Vagina (tissue), 2 donors: ENCODE data around the gene BCAS1. TPM values are rescaled to one million over a fixed set of nuclear protein-coding genes. Genes with fewer than 3 reads are reported as not detected.

Experiments used
- DNase-seq, 2 donors: peaks; one replicate each; pipeline ENCODE4 v3.0.0-alpha.2; 2017; ENCODE audit errors: extremely low spot score in 2 of 2
- H3K27ac ChIP-seq: fragments of 200-600 bp; sonication (generic); one replicate; pipeline ENCODE4 v1.5.1; 2019
- H3K27me3 ChIP-seq: fragments of 200-600 bp; sonication (generic); one replicate; pipeline ENCODE4 v1.5.1; 2019
- H3K36me3 ChIP-seq, 2 donors: fragments of 200-600 bp; sonication (generic); one replicate each; pipeline ENCODE4 v1.5.1; 2017 to 2019
- H3K4me1 ChIP-seq: fragments of 200-600 bp; sonication (generic); one replicate; pipeline ENCODE4 v1.5.1; 2019
- H3K4me3 ChIP-seq, 2 donors: fragments of 200-600 bp; sonication (generic); 1 replicate in 1 of 2; 2 replicates in 1 of 2; pipeline ENCODE4 v1.5.1; 2016 to 2019
- H3K9me3 ChIP-seq: fragments of 200-600 bp; sonication (generic); one replicate; pipeline ENCODE4 v1.5.1; 2019
- CTCF ChIP-seq, 3 experiments: fragments of 450-650 bp in 2 of 3; fragments of 200-600 bp in 1 of 3; sonication (generic) in 1 of 3; IDR thresholded peaks; one replicate each; pipeline ENCODE4 v1.5.1; 2017 to 2019; ENCODE audit warnings: antibody characterized with exemption in 3 of 3, mild to moderate bottlenecking in 2 of 3, moderate library complexity in 2 of 3
- POLR2A ChIP-seq, 2 donors: fragments of 450-650 bp; IDR thresholded peaks; one replicate each; pipeline ENCODE4 v1.6.1; 2017; ENCODE audit warnings: antibody characterized with exemption in 2 of 2, mild to moderate bottlenecking in 2 of 2, moderate library complexity in 2 of 2
- POLR2AphosphoS5 ChIP-seq, 2 donors: sonication (generic); formaldehyde crosslinking; IDR thresholded peaks; one replicate each; pipeline ENCODE4 v1.9.0; 2017; ENCODE audit warnings: antibody characterized with exemption in 2 of 2, mild to moderate bottlenecking in 2 of 2, low read depth in 1 of 2; ENCODE audit not compliant: insufficient read depth in 1 of 2
- intact Hi-C: fragments of 100-400 bp; cut with DNase I; formaldehyde crosslinking; loops from one replicate; pipeline ENCODE4 v1.15.1; 2023
- total RNA-seq: library from RNA; depleted of rRNA; stranded (reverse); fragments of >200 nt; gene quantifications from one replicate; pipeline ENCODE4 v1.2.3, GENCODE V29; 2016

BCAS1 gene
- total RNA-seq, 1 donor from 2014 or later: 2.7 TPM

GRCh38 chr20:53926428-53927028 is 143.9 kb downstream of the BCAS1 start:
- H3K27ac ChIP-seq: peak overlapping the region; percentile 56
- peaks cover 27% of the 10 kb centered on the region for H3K4me1 ChIP-seq
- no peak for TF ChIP-seq CTCF (IDR thresholded peaks at IDR 0.05)
- TF ChIP-seq POLR2AphosphoS5 (IDR thresholded peaks at IDR 0.05; ENCODE audit: insufficient read depth in 1 of 2, low read depth in 1 of 2): peak in 1 of 2 donors; percentile 75
- no peak for DNase-seq
- H3K4me3 ChIP-seq: no peak overlapping the region
- H3K27me3 ChIP-seq: no peaks in the 10 kb centered on the region
- intact Hi-C loops: no loop called here
- H3K36me3 ChIP-seq: no peaks in the 10 kb centered on the region
- no peaks in the 10 kb centered on the region for H3K9me3 ChIP-seq

- intact Hi-C loops: no loop called here
- DNase-seq: no peak
- Histone ChIP-seq H3K27me3 (no peaks in the 10 kb centered on the region), H3K27ac (peak overlapping the region; percentile 56), H3K4me1 (peaks cover 27% of the 10 kb centered on the region), H3K9me3 (no peaks in the 10 kb centered on the region), H3K4me3 (no peak overlapping the region), H3K36me3 (no peaks in the 10 kb centered on the region)
- TF ChIP-seq CTCF (IDR thresholded peaks at IDR 0.05) (no peak), POLR2AphosphoS5 (IDR thresholded peaks at IDR 0.05; ENCODE audit: insufficient read depth in 1 of 2, low read depth in 1 of 2) (no peak), POLR2A (IDR thresholded peaks at IDR 0.05) (no peak)
These were observed 144.6 kb downstream of the BCAS1 start for GRCh38 chr20:53925651-53926401.

GRCh38 chr20:53923566-53924369 is 146.6 kb downstream of the BCAS1 start:
- intact Hi-C loops: no loop called here
- no peak for DNase-seq
- no peak for TF ChIP-seq CTCF (IDR thresholded peaks at IDR 0.05)
- TF ChIP-seq POLR2AphosphoS5 (IDR thresholded peaks at IDR 0.05; ENCODE audit: insufficient read depth in 1 of 2, low read depth in 1 of 2): no peak
- no peak for TF ChIP-seq POLR2A (IDR thresholded peaks at IDR 0.05)

GRCh38 chr20:53922901-53923314 is 147.5 kb downstream of the BCAS1 start:
- H3K4me3 ChIP-seq: no peak overlapping the region
- H3K9me3 ChIP-seq: no peaks in the 10 kb centered on the region
- no peaks in the 10 kb centered on the region for H3K27me3 ChIP-seq
- H3K27ac ChIP-seq: peak overlapping the region; percentile 67
- intact Hi-C loops: no loop called here
- H3K36me3 ChIP-seq: no peaks in the 10 kb centered on the region
- TF ChIP-seq POLR2A (IDR thresholded peaks at IDR 0.05) (no peak), POLR2AphosphoS5 (IDR thresholded peaks at IDR 0.05; ENCODE audit: insufficient read depth in 1 of 2, low read depth in 1 of 2) (peak in 1 of 2 donors; percentile 37)
- H3K4me1 ChIP-seq: peaks cover 29% of the 10 kb centered on the region
- no peak for DNase-seq

More at GRCh38 chr20:53923566-53924369, 146.6 kb downstream of the BCAS1 start:
- Histone ChIP-seq H3K4me1 (peaks cover 27% of the 10 kb centered on the region), H3K36me3 (no peaks in the 10 kb centered on the region), H3K4me3 (no peak overlapping the region), H3K9me3 (no peaks in the 10 kb centered on the region), H3K27me3 (no peaks in the 10 kb centered on the region), H3K27ac (peak overlapping the region; percentile 67)

GRCh38 chr20:53921443-53921973 is 148.9 kb downstream of the BCAS1 start:
- H3K27ac ChIP-seq: no peak overlapping the region
- TF ChIP-seq CTCF (IDR thresholded peaks at IDR 0.05) (no peak), POLR2A (IDR thresholded peaks at IDR 0.05) (no peak), POLR2AphosphoS5 (IDR thresholded peaks at IDR 0.05; ENCODE audit: insufficient read depth in 1 of 2, low read depth in 1 of 2) (no peak)
- H3K4me1 ChIP-seq: peaks cover 38% of the 10 kb centered on the region
- DNase-seq: no peak
- H3K27me3 ChIP-seq: no peaks in the 10 kb centered on the region
- H3K36me3 ChIP-seq: no peaks in the 10 kb centered on the region
- no peaks in the 10 kb centered on the region for H3K9me3 ChIP-seq
- no peak overlapping the region for H3K4me3 ChIP-seq
- intact Hi-C loops: no loop called here
